GM12892 (cell line): ENCODE data around the gene HCLS1.
"Not testable (repeated sequence)": the region's sequence is repeated elsewhere in the genome, so short reads cannot be mapped to it uniquely, and the experiment has no call there.

Source experiments
- POLR2A ChIP-seq: IDR thresholded peaks from 2 replicates; pipeline ENCODE4 v1.6.1; 2011; ENCODE audit warnings: low read depth, low read length, control low read depth
- POLR2AphosphoS5 ChIP-seq: IDR thresholded peaks from 2 replicates; pipeline ENCODE4 v1.6.1; 2011; ENCODE audit warnings: low read depth, low read length, control low read depth
- TAF1 ChIP-seq: IDR thresholded peaks from 2 replicates; pipeline ENCODE4 v1.6.1; 2011; ENCODE audit warnings: low read depth, mild to moderate bottlenecking, control low read depth, low read length, borderline replicate concordance

DNA sequence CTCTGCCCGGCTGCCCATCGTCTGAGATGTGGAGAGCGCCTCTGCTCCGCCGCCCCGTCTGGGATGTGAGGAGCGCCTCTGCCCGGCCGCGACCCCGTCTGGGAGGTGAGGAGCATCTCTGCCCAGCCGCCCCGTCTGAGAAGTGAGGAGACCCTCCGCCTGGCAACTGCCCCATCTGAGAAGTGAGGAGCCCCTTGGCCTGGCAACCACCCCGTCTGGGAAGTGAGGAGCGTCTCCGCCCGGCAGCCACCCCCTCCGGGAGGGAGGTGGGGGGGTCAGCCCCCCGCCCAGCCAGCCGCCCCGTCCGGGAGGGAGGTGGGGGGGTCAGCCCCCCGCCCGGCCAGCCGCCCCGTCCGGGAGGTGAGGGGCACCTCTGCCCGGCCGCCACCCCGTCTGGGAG lies 28.0 kb upstream of the HCLS1 start:
- not testable (repeated sequence) for TF ChIP-seq POLR2A, TAF1, POLR2AphosphoS5
